ENCODE measurements around the gene TREML2.
"Not testable (repeated sequence)": the region's sequence is repeated elsewhere in the genome, so short reads cannot be mapped to it uniquely, and the experiment has no call there.

TREML2 gene

GRCh38 chr6:41208439-41209106 is 7.6 kb upstream of the TREML2 start:
- no peak for DNase-seq

- DNase-seq = no peak
Measured at GRCh38 chr6:41204156-41204555, 3.2 kb upstream of the TREML2 start.

- no peak for DNase-seq
Measured at GRCh38 chr6:41201764-41202173, 820 bp upstream of the TREML2 start.

- DNase-seq = peak; percentile 68 to 72
Measured at GRCh38 chr6:41200296-41200900, 551 bp downstream of the TREML2 start.

GRCh38 chr6:41199552-41200246 is 1.2 kb downstream of the TREML2 start:
- peak; percentile 56 to 60 for DNase-seq

- no peak for DNase-seq
Measured at GRCh38 chr6:41197234-41197633, 3.7 kb downstream of the TREML2 start.

GRCh38 chr6:41194386-41194785 is 6.6 kb downstream of the TREML2 start:
- DNase-seq = no peak

- DNase-seq = no peak
Measured at GRCh38 chr6:41193884-41194283, 7.1 kb downstream of the TREML2 start.

GRCh38 chr6:41193171-41193734 is 7.7 kb downstream of the TREML2 start:
- no peak for DNase-seq

GRCh38 chr6:41191569-41191968 is 9.4 kb downstream of the TREML2 start:
- peak; percentile 67 to 70 for DNase-seq

GRCh38 chr6:41190791-41191190 is 10.2 kb downstream of the TREML2 start:
- DNase-seq = no peak

GRCh38 chr6:41189967-41190366 is 11.0 kb downstream of the TREML2 start:
- DNase-seq = no peak

- DNase-seq = not testable (repeated sequence)
Measured at GRCh38 chr6:41189046-41189445, 11.9 kb downstream of the TREML2 start.

GRCh38 chr6:41187924-41188886 is 12.7 kb downstream of the TREML2 start:
- no peak for DNase-seq

GRCh38 chr6:41186031-41186562 is 14.9 kb downstream of the TREML2 start:
- DNase-seq = no peak

GRCh38 chr6:41184761-41185160 is 16.2 kb downstream of the TREML2 start:
- DNase-seq = no peak

GRCh38 chr6:41182069-41183034 is 18.6 kb downstream of the TREML2 start:
- peak; percentile 53 to 59 for DNase-seq

- no peak for DNase-seq
Measured at GRCh38 chr6:41181566-41181965, 19.4 kb downstream of the TREML2 start.

- peak in 1 of 2 experiments; percentile 2 for DNase-seq
Measured at GRCh38 chr6:41179163-41179562, 21.8 kb downstream of the TREML2 start.

- DNase-seq = no peak
Measured at GRCh38 chr6:41177695-41178094, 23.3 kb downstream of the TREML2 start.

- DNase-seq = no peak
Measured at GRCh38 chr6:41177287-41177686, 23.7 kb downstream of the TREML2 start.

All from activated T-cell treated with anti-CD3 and anti-CD28 coated beads, Interleukin-2, amount 50 U/mL, for 48 hours (primary cell).